Caco-2 (cell line): ENCODE results near the gene GPC5. TPM values are rescaled to one million over a fixed set of nuclear protein-coding genes. Genes with fewer than 3 reads are reported as not detected.

Experiments
- BruUV-seq: library from RNA; stranded (reverse); fragments of 400-500 nt; replicated peaks from 2 replicates; lab custom pipeline; 2021; lab: Mats Ljungman, UMichigan
- CTCF ChIA-PET: fragments of 300-600 bp; sonication (Branson Sonifier 250); formaldehyde crosslinking; loops from one replicate; lab custom pipeline; 2022; ENCODE audit warnings: antibody characterized with exemption; lab: Charles Lee
- POLR2A ChIA-PET: fragments of 300-600 bp; sonication (Branson Sonifier 250); formaldehyde crosslinking; loops from one replicate; lab custom pipeline; 2022; ENCODE audit warnings: antibody characterized with exemption; lab: Charles Lee
- DNase-seq, 2 experiments: peaks; one replicate each; pipeline versions ENCODE4 v3.0.0 to v3.0.0-alpha.2; 2020 to 2022
- H3K27me3 ChIP-seq: replicated peaks from 2 replicates; pipeline ENCODE4 v1.6.0; 2011; ENCODE audit warnings: low read length; ENCODE audit not compliant: control insufficient read depth, insufficient read depth
- H3K36me3 ChIP-seq: 2 replicates; pipeline ENCODE4 v1.5.1; 2011; ENCODE audit warnings: low read length; ENCODE audit not compliant: control insufficient read depth, insufficient read depth
- H3K4me1 ChIP-seq: fragments of 250-450 bp; sonication (Bioruptor Pico); 2 replicates; pipeline ENCODE4 v1.5.1; 2020; ENCODE audit warnings: mild to moderate bottlenecking
- H3K4me3 ChIP-seq: 2 replicates; pipeline ENCODE4 v1.5.1; 2011; ENCODE audit warnings: low read depth, mild to moderate bottlenecking, control low read depth, low read length
- H3K9me3 ChIP-seq: fragments of 250-450 bp; sonication (Bioruptor Pico); 2 replicates; pipeline ENCODE4 v1.5.1; 2020; ENCODE audit warnings: mild to moderate bottlenecking, moderate library complexity
- H3K27ac Mint-ChIP-seq: one replicate; pipeline ENCODE4 v1.8.0; 2022; ENCODE audit warnings: mixed read lengths; ENCODE audit not compliant: unreplicated experiment
- H3K27me3 Mint-ChIP-seq: one replicate; pipeline ENCODE4 v1.8.0; 2022; ENCODE audit warnings: mixed read lengths; ENCODE audit not compliant: insufficient read depth, unreplicated experiment
- H3K36me3 Mint-ChIP-seq: one replicate; pipeline ENCODE4 v1.8.0; 2022; ENCODE audit warnings: mild to moderate bottlenecking, mixed read lengths; ENCODE audit not compliant: insufficient read depth, unreplicated experiment
- H3K4me1 Mint-ChIP-seq: one replicate; pipeline ENCODE4 v1.8.0; 2022; ENCODE audit warnings: low read depth, mixed read lengths; ENCODE audit not compliant: unreplicated experiment
- H3K4me3 Mint-ChIP-seq: one replicate; pipeline ENCODE4 v1.8.0; 2022; ENCODE audit warnings: mild to moderate bottlenecking, moderate library complexity, mixed read lengths; ENCODE audit not compliant: unreplicated experiment
- H3K9me3 Mint-ChIP-seq: one replicate; pipeline ENCODE4 v1.8.0; 2022; ENCODE audit warnings: mixed read lengths; ENCODE audit not compliant: unreplicated experiment
- CTCF ChIP-seq, 2 experiments: fragments of 200-600 bp in 1 of 2; IDR thresholded peaks; 1 replicate in 1 of 2; 2 replicates in 1 of 2; pipeline versions ENCODE4 v1.5.1 to v1.8.0; 2011 to 2022; ENCODE audit warnings: antibody characterized with exemption in 1 of 2, control low read depth in 1 of 2, inconsistent platforms in 1 of 2, low read depth in 1 of 2, low read length in 1 of 2, mild to moderate bottlenecking in 1 of 2, moderate library complexity in 1 of 2; ENCODE audit not compliant: insufficient read depth in 1 of 2, severe bottlenecking in 1 of 2, unreplicated experiment in 1 of 2
- intact Hi-C: fragments of 100-400 bp; cut with micrococcal nuclease; formaldehyde crosslinking; loops from one replicate; pipeline ENCODE4 v1.10.0; 2022; ENCODE audit not compliant: unreplicated experiment
- total RNA-seq: library from RNA; stranded (reverse); gene quantifications from 2 replicates; pipeline ENCODE4 v1.2.3, GENCODE V29; 2022

Gene GPC5
- total RNA-seq, 1 experiment from 2014 or later = 4.1 TPM

DNA sequence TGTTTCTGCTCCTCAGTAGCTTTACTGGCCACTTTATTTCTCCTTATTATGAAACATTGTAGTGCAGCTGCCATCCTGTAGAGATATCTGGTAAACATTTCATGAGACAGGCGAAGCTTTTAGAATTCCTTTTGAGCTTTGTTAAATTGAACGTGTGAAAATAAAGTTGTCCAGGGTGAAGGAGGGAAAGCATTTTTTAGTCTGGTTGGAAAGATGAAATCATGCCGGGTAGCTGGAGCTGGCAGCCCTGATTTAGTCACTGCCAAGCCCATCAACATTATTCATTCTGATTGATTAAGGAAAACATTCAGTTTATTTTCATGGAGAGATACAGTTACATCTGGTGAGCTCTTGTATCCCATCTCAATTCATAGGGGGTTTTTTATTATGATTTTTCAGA lies 1502.0 kb downstream of the GPC5 start:
- Histone ChIP-seq H3K27me3 (no peaks in the 10 kb centered on the region), H3K9me3 (no peaks in the 10 kb centered on the region), H3K4me3 (no peak overlapping the region), H3K36me3 (no peaks in the 10 kb centered on the region), H3K4me1 (no peaks in the 10 kb centered on the region)
- CTCF ChIA-PET = no interaction called here
- TF ChIP-seq CTCF (IDR thresholded peaks at IDR 0.05; ENCODE audit: insufficient read depth in 1 of 2, low read depth in 1 of 2, low read length in 1 of 2, severe bottlenecking in 1 of 2, unreplicated experiment in 1 of 2) = no peak
- no TSS peak for BruUV-seq
- H3K9me3 Mint-ChIP-seq = peaks cover 14% of the 10 kb centered on the region
- H3K4me3 Mint-ChIP-seq = no peak overlapping the region
- peaks cover 3% of the 10 kb centered on the region for H3K27me3 Mint-ChIP-seq
- POLR2A ChIA-PET = no interaction called here
- no peaks in the 10 kb centered on the region for H3K36me3 Mint-ChIP-seq
- intact Hi-C loops = no loop called here
- no peak for DNase-seq
- H3K27ac Mint-ChIP-seq = no peak overlapping the region
- H3K4me1 Mint-ChIP-seq = no peaks in the 10 kb centered on the region

DNA sequence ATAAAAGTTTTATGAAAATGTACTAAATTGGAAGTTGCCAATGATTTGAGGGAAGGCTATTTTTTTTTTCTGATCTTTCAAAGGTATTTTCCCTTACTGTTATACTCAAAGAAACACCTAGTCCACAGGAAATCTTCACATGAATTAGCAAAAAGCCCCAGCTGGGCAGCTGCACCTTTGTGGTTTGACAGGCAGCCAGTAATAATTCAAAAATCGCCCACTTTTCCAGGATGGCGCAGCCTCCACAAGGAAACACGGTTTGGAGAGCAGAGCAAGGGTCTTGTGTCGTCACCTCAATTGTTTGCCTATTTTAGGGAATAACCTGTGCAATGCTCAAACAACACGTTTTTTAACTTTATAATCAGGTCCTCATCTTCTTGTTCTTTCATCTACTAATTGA lies 1503.3 kb downstream of the GPC5 start:
- TF ChIP-seq CTCF (IDR thresholded peaks at IDR 0.05; ENCODE audit: insufficient read depth in 1 of 2, low read depth in 1 of 2, low read length in 1 of 2, severe bottlenecking in 1 of 2, unreplicated experiment in 1 of 2) = no peak
- no peaks in the 10 kb centered on the region for H3K27me3 ChIP-seq
- DNase-seq = no peak
- H3K9me3 ChIP-seq = no peaks in the 10 kb centered on the region
- no TSS peak for BruUV-seq
- ChIA-PET POLR2A (interaction anchor here (0.5 kb wide), 1 partner anchor 281 kb away, joined by 3 read pairs; no protein-coding TSS in a partner anchor), CTCF (no interaction called here)
- H3K36me3 ChIP-seq = no peaks in the 10 kb centered on the region
- Mint-ChIP-seq H3K27me3 (peaks cover 3% of the 10 kb centered on the region), H3K36me3 (no peaks in the 10 kb centered on the region), H3K4me1 (no peaks in the 10 kb centered on the region), H3K27ac (no peak overlapping the region), H3K4me3 (no peak overlapping the region), H3K9me3 (peaks cover 20% of the 10 kb centered on the region)
- H3K4me1 ChIP-seq = no peaks in the 10 kb centered on the region
- no peak overlapping the region for H3K4me3 ChIP-seq
- intact Hi-C loops = no loop called here

DNA sequence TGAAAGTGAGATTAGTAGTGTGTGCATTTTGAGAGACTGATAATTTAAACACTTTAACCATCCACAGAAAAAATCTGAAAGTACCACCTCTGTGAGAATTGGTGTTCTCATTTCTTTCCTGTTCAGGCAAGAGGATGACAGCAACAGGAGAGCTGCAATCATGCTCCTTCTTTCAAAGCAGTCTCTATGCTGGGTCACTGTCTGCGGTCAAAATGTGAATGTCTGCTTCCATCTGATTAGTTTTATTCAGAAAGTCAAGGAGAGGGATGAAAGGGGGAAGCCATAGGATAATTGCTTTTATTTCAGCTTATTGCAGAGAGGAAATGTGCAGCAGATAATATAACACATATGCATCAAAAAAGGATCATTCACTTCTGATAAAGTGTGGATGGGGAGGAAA lies 1514.2 kb downstream of the GPC5 start:
- intact Hi-C loops = no loop called here
- Histone ChIP-seq H3K36me3 (no peaks in the 10 kb centered on the region), H3K27me3 (no peaks in the 10 kb centered on the region), H3K4me1 (no peaks in the 10 kb centered on the region), H3K9me3 (no peaks in the 10 kb centered on the region), H3K4me3 (no peak overlapping the region)
- Mint-ChIP-seq H3K4me3 (no peak overlapping the region), H3K9me3 (no peaks in the 10 kb centered on the region), H3K4me1 (no peaks in the 10 kb centered on the region), H3K36me3 (no peaks in the 10 kb centered on the region), H3K27me3 (peaks cover 9% of the 10 kb centered on the region), H3K27ac (no peak overlapping the region)
- BruUV-seq = no TSS peak
- CTCF ChIA-PET = no interaction called here
- DNase-seq = no peak
- TF ChIP-seq CTCF (IDR thresholded peaks at IDR 0.05; ENCODE audit: insufficient read depth in 1 of 2, low read depth in 1 of 2, low read length in 1 of 2, severe bottlenecking in 1 of 2, unreplicated experiment in 1 of 2) = no peak
- POLR2A ChIA-PET = no interaction called here
